ENCODE results near the gene PPP2R5E.

Gene PPP2R5E

GRCh38 chr14:63472986-63473788 is 70.0 kb downstream of the PPP2R5E start:
- no peak for DNase-seq

DNA sequence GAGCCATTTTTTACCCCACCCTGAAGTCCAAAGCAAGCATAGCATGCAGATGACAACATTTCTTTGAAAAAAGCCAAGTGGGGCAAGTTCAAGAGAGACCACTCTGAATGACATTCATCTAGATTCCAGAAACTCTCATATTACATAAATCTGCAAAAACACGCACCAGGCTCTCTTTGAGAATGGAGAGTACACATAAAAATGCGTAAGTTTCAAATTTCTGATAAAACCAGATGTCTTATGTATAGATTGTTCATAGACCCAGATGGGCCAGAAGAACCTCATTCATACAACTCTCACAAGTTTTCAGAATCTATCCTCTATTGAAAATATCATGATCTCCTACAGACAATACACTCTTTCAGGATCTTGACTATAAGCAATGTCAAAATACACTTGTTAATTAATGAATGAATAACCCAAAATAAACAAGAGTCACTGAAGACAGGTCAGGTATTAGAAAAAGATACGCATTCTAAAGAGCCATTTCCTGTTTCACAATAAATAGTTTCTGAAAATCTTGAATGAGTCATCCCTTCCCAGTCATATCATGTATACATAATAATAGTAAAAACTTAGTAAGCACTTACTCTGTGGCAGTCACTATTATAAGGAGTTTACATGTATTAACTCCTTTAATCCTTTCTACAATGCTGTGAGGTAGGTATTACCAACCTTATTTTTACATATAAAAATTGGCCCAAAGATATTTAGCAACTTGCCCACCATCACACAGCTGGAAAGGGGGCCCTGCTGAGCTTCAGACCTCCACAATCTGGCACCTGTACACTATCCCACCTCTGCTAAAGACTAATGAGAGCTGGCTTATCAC is 72.0 kb downstream of the PPP2R5E start:
- DNase-seq: no peak

DNA sequence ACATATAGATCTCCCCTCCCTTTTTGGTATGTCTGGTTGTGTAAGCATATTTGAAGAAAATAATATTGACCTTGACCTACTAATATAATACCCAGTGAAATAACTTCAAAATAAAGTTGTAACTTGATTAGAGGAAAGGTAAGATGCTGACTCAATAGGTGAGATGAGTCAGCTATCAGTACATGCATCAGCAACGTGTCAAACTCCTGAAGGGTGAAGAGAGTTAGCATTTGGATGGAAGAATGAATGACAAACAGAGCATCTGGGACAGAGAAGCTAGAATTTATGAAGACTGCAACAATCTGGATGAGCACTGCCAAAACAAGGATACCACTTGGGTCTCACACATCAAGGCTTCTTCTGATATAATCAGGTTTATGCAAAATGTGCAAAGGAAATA is 74.9 kb downstream of the PPP2R5E start:
- no peak for DNase-seq

- no peak for DNase-seq
Measured at GRCh38 chr14:63467440-63468072, 75.6 kb downstream of the PPP2R5E start.

DNA sequence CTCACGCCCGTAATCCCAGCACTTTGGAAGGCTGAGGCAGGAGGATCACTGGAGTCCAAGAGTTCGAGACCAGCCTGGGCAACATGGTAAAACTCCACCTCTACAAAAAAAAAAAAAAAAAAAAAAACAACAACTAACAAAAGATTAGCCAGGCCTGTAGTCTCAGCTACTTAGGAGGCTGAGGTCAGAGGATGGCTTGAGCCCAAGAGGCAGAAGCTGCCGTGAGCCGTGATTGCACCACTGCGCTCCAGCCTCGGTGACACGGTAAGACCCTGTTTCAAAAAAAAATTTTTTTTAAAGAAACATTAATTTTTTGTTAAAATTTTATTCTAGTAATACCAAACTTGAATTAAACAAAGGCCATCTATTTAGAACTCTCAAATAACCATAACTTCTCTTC is 77.8 kb downstream of the PPP2R5E start:
- peak in 2 of 51 donors; percentile 1 to 4 for DNase-seq

- DNase-seq: no peak
Measured at GRCh38 chr14:63460680-63461369, 82.4 kb downstream of the PPP2R5E start.

DNA sequence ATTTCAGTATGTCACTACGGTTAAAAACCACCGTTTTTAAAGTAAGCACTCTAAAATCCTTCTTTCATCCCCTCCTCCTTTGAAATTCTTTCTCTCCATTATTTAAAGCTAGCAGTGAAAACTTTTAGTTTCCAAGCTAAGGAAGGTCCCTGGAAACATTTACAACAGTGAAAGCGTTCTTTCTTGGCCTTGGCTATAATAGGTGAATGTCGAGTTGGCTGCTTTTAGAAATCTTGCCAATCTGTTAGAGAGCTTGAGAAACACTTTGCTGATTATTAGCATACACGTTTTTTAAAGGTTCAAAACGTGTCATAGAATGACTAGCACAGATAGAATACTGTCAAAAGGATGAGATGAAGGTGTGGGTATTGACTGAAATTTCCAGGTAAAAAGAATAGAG is 83.4 kb downstream of the PPP2R5E start:
- DNase-seq: no peak

GRCh38 chr14:63457498-63457897 is 85.7 kb downstream of the PPP2R5E start:
- no peak for DNase-seq

GRCh38 chr14:63454863-63455622 is 88.1 kb downstream of the PPP2R5E start:
- DNase-seq: peak in 4 of 51 donors; percentile 2 to 16 (median 5)

DNA sequence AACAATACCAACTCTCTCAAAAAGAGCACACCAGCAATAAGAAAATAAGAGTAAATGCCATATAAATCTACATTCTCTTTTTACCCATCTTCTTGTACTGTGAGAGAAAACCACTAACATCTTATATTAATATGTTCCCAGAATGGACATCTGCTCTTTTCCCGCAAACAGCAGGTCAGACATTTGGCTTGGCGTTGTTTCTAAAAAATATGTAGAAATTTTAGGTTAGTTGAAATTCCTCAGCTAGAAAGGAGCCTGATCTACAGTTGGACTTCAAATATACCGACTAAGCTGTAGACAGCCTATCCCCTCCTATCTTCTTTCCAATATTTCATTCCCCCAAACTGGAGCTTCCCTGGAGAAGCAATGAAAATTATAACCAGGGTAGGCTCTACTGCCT is 88.7 kb downstream of the PPP2R5E start:
- no peak for DNase-seq

GRCh38 chr14:63453443-63453936 is 89.7 kb downstream of the PPP2R5E start:
- no peak for DNase-seq

- no peak for DNase-seq
Measured at GRCh38 chr14:63452796-63453195, 90.4 kb downstream of the PPP2R5E start.

DNA sequence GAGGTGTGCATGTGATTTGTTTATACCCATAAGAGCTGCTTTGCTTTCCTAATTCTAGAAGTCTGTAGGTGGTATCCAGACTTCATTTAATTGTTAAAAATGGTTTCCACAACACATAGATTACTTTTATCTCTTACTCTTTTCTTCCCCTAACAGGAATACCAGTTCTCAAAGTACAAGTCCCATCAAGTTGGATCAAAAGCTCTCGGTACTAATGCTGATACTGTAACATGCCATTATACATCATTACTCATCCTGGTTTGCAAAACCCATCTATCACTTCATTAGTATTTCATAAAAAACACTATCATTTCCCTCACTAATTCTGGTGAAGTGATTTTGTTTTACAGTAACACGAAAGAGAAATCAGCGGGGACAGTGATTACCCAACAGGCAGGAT is 94.3 kb downstream of the PPP2R5E start:
- no peak for DNase-seq

GRCh38 chr14:63444588-63444987 is 98.6 kb downstream of the PPP2R5E start:
- no peak for DNase-seq

- DNase-seq: no peak
Measured at GRCh38 chr14:63443988-63444387, 99.2 kb downstream of the PPP2R5E start.

- DNase-seq: peak in 1 of 51 donors; percentile 18
Measured at GRCh38 chr14:63443361-63443760, 99.8 kb downstream of the PPP2R5E start.

GRCh38 chr14:63438065-63438757 is 105.0 kb downstream of the PPP2R5E start:
- peak in 9 of 51 donors; percentile 0 to 24 (median 18) for DNase-seq

GRCh38 chr14:63436286-63437098 is 106.7 kb downstream of the PPP2R5E start:
- DNase-seq: no peak

DNA sequence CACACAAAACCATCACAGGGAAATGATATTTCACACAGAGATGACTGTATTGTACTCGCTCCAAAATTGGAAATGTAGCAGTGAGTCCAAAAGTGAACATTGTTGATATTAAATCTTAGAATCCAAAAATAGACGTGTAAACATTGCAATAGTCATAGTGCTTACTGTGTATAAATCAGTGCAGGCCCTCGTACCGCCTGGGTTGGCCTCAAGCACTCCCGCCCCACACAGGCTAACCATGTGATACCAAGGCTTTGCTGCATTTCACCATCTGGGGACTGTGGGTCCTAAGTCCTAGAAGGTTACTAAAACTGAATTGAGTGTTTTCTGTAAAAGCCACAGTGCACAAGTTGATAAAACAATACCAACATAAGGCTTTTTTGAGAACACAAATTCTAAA is 107.3 kb downstream of the PPP2R5E start:
- peak in 21 of 51 donors; percentile 2 to 51 (median 20) for DNase-seq

Data from hypothalamus (tissue), 51 donors.